ENCODE data around the gene HCST. TPM values are rescaled to one million over a fixed set of nuclear protein-coding genes. Genes with fewer than 3 reads are reported as not detected.

Gene HCST
- total and polyA plus RNA-seq, 2 of the 4 experiments (the other 2 are of a cell fraction): 1.5 TPM; not detected in 1

DNA sequence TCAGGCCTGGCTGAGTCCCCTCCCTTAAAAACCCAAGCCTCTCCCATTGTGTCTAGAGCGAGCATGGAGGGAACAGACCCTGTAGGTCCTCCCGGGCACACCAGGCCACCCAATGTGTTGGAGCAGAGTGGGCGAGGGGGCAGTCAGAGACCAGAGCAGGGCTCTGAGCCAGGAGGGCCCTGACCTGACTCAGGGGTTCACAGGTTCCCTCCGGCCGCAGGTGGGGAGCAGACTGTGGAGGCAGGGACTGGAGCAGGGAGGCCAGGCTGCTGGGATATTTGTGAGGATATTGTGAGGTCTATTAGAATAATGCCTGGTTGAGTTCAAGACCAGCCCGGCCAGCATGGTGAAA is 7.3 kb downstream of the HCST start:
- CTCF ChIA-PET: no interaction called here
- dilution Hi-C loops (cut with HindIII; ENCODE audit: low sequenced_read_pairs, unreplicated experiment): no loop called here
- no peak overlapping the region for H2BK15ac ChIP-seq (ENCODE audit: low read depth, low read length)
- H2AK5ac ChIP-seq (ENCODE audit: low read depth, low read length): no peak overlapping the region
- no peak overlapping the region for H2BK5ac ChIP-seq (ENCODE audit: low read depth, low read length, poor library complexity, severe bottlenecking)
- no peak overlapping the region for H3K9ac ChIP-seq (ENCODE audit: low read depth, low read length)
- in situ Hi-C loops (cut with MboI; ENCODE audit: low sequenced_read_pairs): no loop called here
- BruUV-seq (replicated peaks): no TSS peak
- H3K27me3 ChIP-seq (ENCODE audit: control insufficient read depth, insufficient read depth, low read length): no peaks in the 10 kb centered on the region
- H4K91ac ChIP-seq (ENCODE audit: insufficient read depth, low read depth, low read length): no peak overlapping the region
- H2BK20ac ChIP-seq (ENCODE audit: low read depth, low read length): no peak overlapping the region
- WGBS, 2 experiments (ENCODE audit: extremely low coverage in 2 of 2, insufficient read length in 1 of 2): no CpG with 5 or more reads among the region's 6 CpGs
- H3K14ac ChIP-seq (replicated peaks; ENCODE audit: low read depth, low read length): no peak overlapping the region
- no peak overlapping the region for H3K18ac ChIP-seq (ENCODE audit: low read depth, low read length)
- H3K4me1 ChIP-seq (ENCODE audit: control insufficient read depth, insufficient read depth, low read length): peaks cover 13% of the 10 kb centered on the region
- no peak overlapping the region for H3K23ac ChIP-seq (ENCODE audit: low read depth, low read length)
- intact Hi-C loops (cut with micrococcal nuclease): no loop called here
- POLR2A ChIA-PET (ENCODE audit: unreplicated experiment): no interaction called here
- DNase-seq (no peak), ATAC-seq (ENCODE audit: low read depth) (no peak)
- H4K20me1 ChIP-seq (ENCODE audit: insufficient read depth, low read length): no peaks in the 10 kb centered on the region
- no peak overlapping the region for H4K8ac ChIP-seq (ENCODE audit: low read depth in 2 of 2, low read length in 2 of 2)
- H3K9me1 ChIP-seq (ENCODE audit: insufficient read depth, low read length): peaks cover 5% of the 10 kb centered on the region
- H3K27ac ChIP-seq (ENCODE audit: insufficient read depth, low read length): no peak overlapping the region
- peak overlapping the region; percentile 51 for H2AFZ ChIP-seq (replicated peaks; ENCODE audit: low read length, poor library complexity)
- no peak overlapping the region for H3K56ac ChIP-seq (ENCODE audit: extremely low read depth, insufficient read depth, low read length)
- H4K5ac ChIP-seq (ENCODE audit: low read depth, low read length): no peak overlapping the region
- H3K79me1 ChIP-seq (ENCODE audit: low read depth in 1 of 2, low read length in 2 of 2): no peaks in the 10 kb centered on the region; a peak in 1 of 4 replicates
- H3K36me3 ChIP-seq (ENCODE audit: control insufficient read depth, insufficient read depth, low read length): no peaks in the 10 kb centered on the region
- no peak overlapping the region for H3K4me2 ChIP-seq (ENCODE audit: low read depth, low read length)
- no peak overlapping the region for H3K4me3 ChIP-seq (ENCODE audit: insufficient read depth, low read depth, low read length)
- no peak for TF ChIP-seq RFX5 (IDR thresholded peaks at IDR 0.05; ENCODE audit: low read depth, low read length)
- TF ChIP-seq, protein P1, sequence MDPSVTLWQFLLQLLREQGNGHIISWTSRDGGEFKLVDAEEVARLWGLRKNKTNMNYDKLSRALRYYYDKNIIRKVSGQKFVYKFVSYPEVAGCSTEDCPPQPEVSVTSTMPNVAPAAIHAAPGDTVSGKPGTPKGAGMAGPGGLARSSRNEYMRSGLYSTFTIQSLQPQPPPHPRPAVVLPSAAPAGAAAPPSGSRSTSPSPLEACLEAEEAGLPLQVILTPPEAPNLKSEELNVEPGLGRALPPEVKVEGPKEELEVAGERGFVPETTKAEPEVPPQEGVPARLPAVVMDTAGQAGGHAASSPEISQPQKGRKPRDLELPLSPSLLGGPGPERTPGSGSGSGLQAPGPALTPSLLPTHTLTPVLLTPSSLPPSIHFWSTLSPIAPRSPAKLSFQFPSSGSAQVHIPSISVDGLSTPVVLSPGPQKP (IDR thresholded peaks at IDR 0.05; ENCODE audit: borderline replicate concordance, low read depth, low read length): no peak
- no peak for TF ChIP-seq CHD1 (IDR thresholded peaks at IDR 0.05; ENCODE audit: low read depth, low read length)
- TF ChIP-seq CEBPB (IDR thresholded peaks at IDR 0.05; ENCODE audit: low read depth, low read length): no peak
- no peak for TF ChIP-seq BHLHE40 (IDR thresholded peaks at IDR 0.05; ENCODE audit: low read depth, low read length)
- TF ChIP-seq RAD21 (IDR thresholded peaks at IDR 0.05; ENCODE audit: low read length): no peak
- TF ChIP-seq MAFK (IDR thresholded peaks at IDR 0.05; ENCODE audit: low read depth, low read length): no peak
- TF ChIP-seq, protein P2, sequence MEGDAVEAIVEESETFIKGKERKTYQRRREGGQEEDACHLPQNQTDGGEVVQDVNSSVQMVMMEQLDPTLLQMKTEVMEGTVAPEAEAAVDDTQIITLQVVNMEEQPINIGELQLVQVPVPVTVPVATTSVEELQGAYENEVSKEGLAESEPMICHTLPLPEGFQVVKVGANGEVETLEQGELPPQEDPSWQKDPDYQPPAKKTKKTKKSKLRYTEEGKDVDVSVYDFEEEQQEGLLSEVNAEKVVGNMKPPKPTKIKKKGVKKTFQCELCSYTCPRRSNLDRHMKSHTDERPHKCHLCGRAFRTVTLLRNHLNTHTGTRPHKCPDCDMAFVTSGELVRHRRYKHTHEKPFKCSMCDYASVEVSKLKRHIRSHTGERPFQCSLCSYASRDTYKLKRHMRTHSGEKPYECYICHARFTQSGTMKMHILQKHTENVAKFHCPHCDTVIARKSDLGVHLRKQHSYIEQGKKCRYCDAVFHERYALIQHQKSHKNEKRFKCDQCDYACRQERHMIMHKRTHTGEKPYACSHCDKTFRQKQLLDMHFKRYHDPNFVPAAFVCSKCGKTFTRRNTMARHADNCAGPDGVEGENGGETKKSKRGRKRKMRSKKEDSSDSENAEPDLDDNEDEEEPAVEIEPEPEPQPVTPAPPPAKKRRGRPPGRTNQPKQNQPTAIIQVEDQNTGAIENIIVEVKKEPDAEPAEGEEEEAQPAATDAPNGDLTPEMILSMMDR (conservative IDR thresholded peaks at IDR 0.05; ENCODE audit: low read depth, low read length): no peak
- TF ChIP-seq NFE2L2 (IDR thresholded peaks at IDR 0.05; ENCODE audit: low read depth, low read length): no peak
- no peak for TF ChIP-seq MAZ (IDR thresholded peaks at IDR 0.05; ENCODE audit: borderline replicate concordance, low read depth, low read length)
- TF ChIP-seq SMC3 (IDR thresholded peaks at IDR 0.05; ENCODE audit: low read depth, low read length): no peak
- no peak for TF ChIP-seq FOS (IDR thresholded peaks at IDR 0.05; ENCODE audit: low read depth, low read length)
- no peak for TF ChIP-seq MXI1 (IDR thresholded peaks at IDR 0.05; ENCODE audit: borderline replicate concordance, low read depth, low read length)
- no peak for TF ChIP-seq POLR2A (IDR thresholded peaks at IDR 0.05; ENCODE audit: low read depth, low read length)
- no peak for TF ChIP-seq RCOR1 (IDR thresholded peaks at IDR 0.05; ENCODE audit: insufficient replicate concordance, low read length)
- TF ChIP-seq, protein P3, sequence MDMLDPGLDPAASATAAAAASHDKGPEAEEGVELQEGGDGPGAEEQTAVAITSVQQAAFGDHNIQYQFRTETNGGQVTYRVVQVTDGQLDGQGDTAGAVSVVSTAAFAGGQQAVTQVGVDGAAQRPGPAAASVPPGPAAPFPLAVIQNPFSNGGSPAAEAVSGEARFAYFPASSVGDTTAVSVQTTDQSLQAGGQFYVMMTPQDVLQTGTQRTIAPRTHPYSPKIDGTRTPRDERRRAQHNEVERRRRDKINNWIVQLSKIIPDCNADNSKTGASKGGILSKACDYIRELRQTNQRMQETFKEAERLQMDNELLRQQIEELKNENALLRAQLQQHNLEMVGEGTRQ (IDR thresholded peaks at IDR 0.05; ENCODE audit: low read depth, low read length): no peak
- no peak overlapping the region for H2BK120ac ChIP-seq (ENCODE audit: low read depth, low read length)
- no peaks in the 10 kb centered on the region for H3K9me3 ChIP-seq (ENCODE audit: control insufficient read depth, insufficient read depth, low read length)
- H2AK9ac ChIP-seq (replicated peaks; ENCODE audit: low read depth, low read length, poor library complexity): no peak overlapping the region
- H3K4ac ChIP-seq (ENCODE audit: low read depth, low read length): no peak overlapping the region

Measured in IMR-90 (cell line).